IMR-90 (cell line): Measurements from ENCODE around the gene LUC7L3. TPM values are rescaled to one million over a fixed set of nuclear protein-coding genes. Genes with fewer than 3 reads are reported as not detected.

ENCODE experiments used
- ATAC-seq: fragments of 200-7000 bp; cut with Tn5 transposase; 2 replicates; pipeline ENCODE4 v1.9.1; 2020; ENCODE audit warnings: low read depth, mild to moderate bottlenecking, moderate library complexity
- BruUV-seq: library from RNA; stranded (reverse); fragments of 400-500 nt; replicated peaks from 2 replicates; lab custom pipeline; 2021; lab: Mats Ljungman, UMichigan
- CTCF ChIA-PET: fragments of 300-600 bp; formaldehyde crosslinking; extraction: SDS; loops from one replicate; lab custom pipeline; 2021; ENCODE audit warnings: antibody characterized with exemption; lab: Yijun Ruan, JAX
- POLR2A ChIA-PET: fragments of 300-600 bp; sonication (Branson Sonifier 250); formaldehyde crosslinking; loops from one replicate; lab custom pipeline; 2022; ENCODE audit warnings: antibody characterized with exemption; ENCODE audit not compliant: unreplicated experiment; lab: Charles Lee
- DNase-seq: peaks from one replicate; pipeline ENCODE4 v3.0.0; 2013
- H2AFZ ChIP-seq: replicated peaks from 2 replicates; pipeline ENCODE3; 2013; ENCODE audit warnings: low read length, mild to moderate bottlenecking; ENCODE audit not compliant: poor library complexity
- H2AK5ac ChIP-seq: 2 replicates; pipeline ENCODE4 v1.6.1; 2013; ENCODE audit warnings: low read depth, low read length, inconsistent platforms
- H2AK9ac ChIP-seq: replicated peaks from 2 replicates; pipeline ENCODE3; 2013; ENCODE audit warnings: mild to moderate bottlenecking, low read depth, low read length, moderate library complexity; ENCODE audit not compliant: poor library complexity
- H2BK120ac ChIP-seq: 2 replicates; pipeline ENCODE4 v1.6.1; 2013; ENCODE audit warnings: low read depth, low read length, inconsistent platforms
- H2BK15ac ChIP-seq: 3 replicates; pipeline ENCODE4 v1.6.1; 2013; ENCODE audit warnings: low read depth, low read length, inconsistent platforms
- H2BK20ac ChIP-seq: 2 replicates; pipeline ENCODE4 v1.6.1; 2013; ENCODE audit warnings: low read depth, mild to moderate bottlenecking, inconsistent platforms, low read length, moderate library complexity
- H2BK5ac ChIP-seq: 2 replicates; pipeline ENCODE4 v1.6.1; 2013; ENCODE audit warnings: mild to moderate bottlenecking, low read depth, low read length, inconsistent platforms; ENCODE audit not compliant: poor library complexity, severe bottlenecking
- H3K14ac ChIP-seq: replicated peaks from 2 replicates; pipeline ENCODE4 v1.6.1; 2013; ENCODE audit warnings: low read depth, low read length, inconsistent platforms
- H3K18ac ChIP-seq: 2 replicates; pipeline ENCODE4 v1.6.1; 2013; ENCODE audit warnings: low read depth, low read length, control low read depth
- H3K23ac ChIP-seq: 2 replicates; pipeline ENCODE4 v1.6.1; 2013; ENCODE audit warnings: low read depth, low read length, inconsistent platforms
- H3K27ac ChIP-seq: 2 replicates; pipeline ENCODE4 v1.5.1; 2013; ENCODE audit warnings: mild to moderate bottlenecking, control low read depth, low read length; ENCODE audit not compliant: insufficient read depth
- H3K27me3 ChIP-seq: 2 replicates; pipeline ENCODE4 v1.6.1; 2013; ENCODE audit warnings: low read length; ENCODE audit not compliant: control insufficient read depth, insufficient read depth
- H3K36me3 ChIP-seq: 2 replicates; pipeline ENCODE4 v1.6.1; 2013; ENCODE audit warnings: low read length, mixed read lengths; ENCODE audit not compliant: control insufficient read depth, insufficient read depth
- H3K4ac ChIP-seq: 2 replicates; pipeline ENCODE4 v1.6.1; 2013; ENCODE audit warnings: low read depth, low read length, inconsistent platforms
- H3K4me1 ChIP-seq: 2 replicates; pipeline ENCODE4 v1.6.1; 2013; ENCODE audit warnings: low read length, mixed read lengths; ENCODE audit not compliant: control insufficient read depth, insufficient read depth
- H3K4me2 ChIP-seq: 2 replicates; pipeline ENCODE4 v1.6.1; 2013; ENCODE audit warnings: low read depth, mild to moderate bottlenecking, control low read depth, low read length, moderate library complexity
- H3K4me3 ChIP-seq: 2 replicates; pipeline ENCODE4 v1.5.1; 2013; ENCODE audit warnings: low read depth, mild to moderate bottlenecking, control low read depth, low read length, moderate library complexity; ENCODE audit not compliant: insufficient read depth
- H3K56ac ChIP-seq: 2 replicates; pipeline ENCODE4 v1.6.1; 2013; ENCODE audit warnings: low read length, inconsistent platforms; ENCODE audit not compliant: insufficient read depth; ENCODE audit errors: extremely low read depth
- H3K79me1 ChIP-seq, 2 experiments: 2 replicates each; pipeline ENCODE4 v1.6.1; 2013; ENCODE audit warnings: low read length in 2 of 2, inconsistent platforms in 1 of 2, low read depth in 1 of 2
- H3K9ac ChIP-seq: 2 replicates; pipeline ENCODE4 v1.6.1; 2013; ENCODE audit warnings: low read depth, low read length, control low read depth
- H3K9me1 ChIP-seq: 2 replicates; pipeline ENCODE4 v1.6.1; 2013; ENCODE audit warnings: low read length, inconsistent platforms; ENCODE audit not compliant: insufficient read depth
- H3K9me3 ChIP-seq: 2 replicates; pipeline ENCODE4 v1.6.1; 2013; ENCODE audit warnings: low read length; ENCODE audit not compliant: control insufficient read depth, insufficient read depth
- H4K20me1 ChIP-seq: 2 replicates; pipeline ENCODE4 v1.6.1; 2013; ENCODE audit warnings: low read length, inconsistent platforms; ENCODE audit not compliant: insufficient read depth
- H4K5ac ChIP-seq: 2 replicates; pipeline ENCODE4 v1.6.1; 2013; ENCODE audit warnings: mild to moderate bottlenecking, low read depth, low read length, control low read depth
- H4K8ac ChIP-seq, 2 experiments: 2 replicates each; pipeline ENCODE4 v1.6.1; 2013; ENCODE audit warnings: low read depth in 2 of 2, low read length in 2 of 2, control low read depth in 1 of 2, inconsistent platforms in 1 of 2
- H4K91ac ChIP-seq: 2 replicates; pipeline ENCODE4 v1.6.1; 2013; ENCODE audit warnings: low read depth, low read length, inconsistent platforms; ENCODE audit not compliant: insufficient read depth
- BHLHE40 ChIP-seq: fragments of 150-350 bp; IDR thresholded peaks from 2 replicates; pipeline ENCODE4 v1.6.1; 2016; ENCODE audit warnings: mild to moderate bottlenecking, low read depth, low read length
- CEBPB ChIP-seq: IDR thresholded peaks from 2 replicates; pipeline ENCODE4 v1.6.1; 2012; ENCODE audit warnings: low read depth, low read length, improper control_type of control experiment
- CHD1 ChIP-seq: IDR thresholded peaks from 2 replicates; pipeline ENCODE4 v1.6.1; 2012; ENCODE audit warnings: low read depth, low read length, improper control_type of control experiment
- ELK1 ChIP-seq: fragments of 150-350 bp; IDR thresholded peaks from 2 replicates; pipeline ENCODE4 v1.6.1; 2016; ENCODE audit warnings: low read depth, mild to moderate bottlenecking, low read length, moderate library complexity, borderline replicate concordance
- MAFK ChIP-seq: IDR thresholded peaks from 2 replicates; pipeline ENCODE4 v1.6.1; 2012; ENCODE audit warnings: low read depth, low read length, improper control_type of control experiment
- MAZ ChIP-seq: IDR thresholded peaks from 2 replicates; pipeline ENCODE4 v1.6.1; 2012; ENCODE audit warnings: low read depth, mild to moderate bottlenecking, low read length, improper control_type of control experiment, moderate library complexity, borderline replicate concordance
- MXI1 ChIP-seq: IDR thresholded peaks from 2 replicates; pipeline ENCODE4 v1.6.1; 2012; ENCODE audit warnings: low read depth, mild to moderate bottlenecking, low read length, moderate library complexity, borderline replicate concordance
- NFE2L2 ChIP-seq: fragments of 150-350 bp; IDR thresholded peaks from 2 replicates; pipeline ENCODE4 v1.6.1; 2016; ENCODE audit warnings: low read depth, mild to moderate bottlenecking, low read length
- RCOR1 ChIP-seq: IDR thresholded peaks from 2 replicates; pipeline ENCODE4 v1.6.1; 2012; ENCODE audit warnings: mild to moderate bottlenecking, low read length, improper control_type of control experiment; ENCODE audit not compliant: insufficient replicate concordance
- RFX5 ChIP-seq: IDR thresholded peaks from 2 replicates; pipeline ENCODE4 v1.8.0; 2012; ENCODE audit warnings: low read depth, mild to moderate bottlenecking, low read length, moderate library complexity
- SMC3 ChIP-seq: fragments of 150-350 bp; IDR thresholded peaks from 2 replicates; pipeline ENCODE4 v1.6.1; 2016; ENCODE audit warnings: low read depth, mild to moderate bottlenecking, antibody characterized with exemption, low read length, moderate library complexity
- USF2 ChIP-seq: fragments of 150-350 bp; IDR thresholded peaks from 2 replicates; pipeline ENCODE4 v1.6.1; 2017; ENCODE audit warnings: mild to moderate bottlenecking, antibody characterized with exemption, low read length, low read depth
- WGBS, 2 experiments: methylation state at CpG; one replicate each; pipeline versions ENCODE4 v1.1.5 to v1.1.7; 2013; ENCODE audit warnings: missing lambda C conversion rate in 2 of 2; ENCODE audit not compliant: insufficient read length in 1 of 2; ENCODE audit errors: extremely low coverage in 2 of 2; 5-methylcytosine and 5-hydroxymethylcytosine counted together
- dilution Hi-C: fragments of 300-500 bp; cut with HindIII; formaldehyde crosslinking; loops from one replicate; pipeline ENCODE4 v1.14.3; 2018; ENCODE audit warnings: low sequenced_read_pairs; ENCODE audit not compliant: unreplicated experiment
- in situ Hi-C: fragments of 300-500 bp; cut with MboI; formaldehyde crosslinking; loops from 3 replicates; pipeline ENCODE4 v1.14.3; 2019; ENCODE audit warnings: low sequenced_read_pairs, inconsistent platforms, mixed read lengths
- intact Hi-C: fragments of 100-400 bp; cut with micrococcal nuclease; formaldehyde crosslinking; loops from 2 replicates; pipeline ENCODE4 v1.10.0; 2022
- polyA plus RNA-seq, 3 experiments: library from polyadenylated mRNA; depleted of rRNA; stranded (reverse); fragments of >200 nt; gene quantifications; 2 replicates each; pipeline ENCODE4 v1.2.3, GENCODE V29; 2012; ENCODE audit warnings: low replicate concordance in 1 of 3
- total RNA-seq: library from RNA; depleted of rRNA; stranded (reverse); fragments of >200 nt; gene quantifications from 2 replicates; pipeline ENCODE4 v1.2.3, GENCODE V29; 2012
- TF ChIP-seq, protein P1 (sequence below): conservative IDR thresholded peaks from 2 replicates; pipeline ENCODE4 v1.5.1; 2012; ENCODE audit warnings: mild to moderate bottlenecking, low read depth, low read length, improper control_type of control experiment

The LUC7L3 gene
- total and polyA plus RNA-seq, 2 of the 4 experiments (the other 2 are of a cell fraction), result 17.7 to 44.7 TPM

- Histone ChIP-seq H3K18ac (no peak overlapping the region), H2AK5ac (no peak overlapping the region), H3K36me3 (no peaks in the 10 kb centered on the region), H2BK120ac (no peak overlapping the region), H4K20me1 (no peaks in the 10 kb centered on the region), H2AFZ (no peak overlapping the region), H3K56ac (no peak overlapping the region), H4K5ac (no peak overlapping the region), H3K9me1 (no peaks in the 10 kb centered on the region), H2BK5ac (no peak overlapping the region), H3K9me3 (no peaks in the 10 kb centered on the region), H3K27ac (no peak overlapping the region), H4K8ac (no peak overlapping the region), H2AK9ac (no peak overlapping the region), H3K9ac (no peak overlapping the region), H3K23ac (no peak overlapping the region), H4K91ac (no peak overlapping the region), H3K4ac (no peak overlapping the region), H3K4me2 (no peak overlapping the region), H2BK20ac (no peak overlapping the region), H3K4me3 (no peak overlapping the region), H3K79me1 (no peaks in the 10 kb centered on the region), H2BK15ac (no peak overlapping the region), H3K4me1 (peaks cover 4% of the 10 kb centered on the region; the same call in 1 of the 2 replicates), H3K14ac (no peak overlapping the region), H3K27me3 (peaks cover 2% of the 10 kb centered on the region)
- in situ Hi-C loops (no loop called here), intact Hi-C loops (no loop called here), dilution Hi-C loops (no loop called here)
- DNase-seq (no peak), ATAC-seq (no peak)
- CTCF ChIA-PET, result no interaction called here
- POLR2A ChIA-PET, result no interaction called here
- BruUV-seq, result no TSS peak
- no CpG with 5 or more reads among the region's 6 CpGs for WGBS, 2 experiments
- TF ChIP-seq NFE2L2, result no peak
- TF ChIP-seq MXI1, result no peak
- TF ChIP-seq BHLHE40, result no peak
- TF ChIP-seq, protein P1, sequence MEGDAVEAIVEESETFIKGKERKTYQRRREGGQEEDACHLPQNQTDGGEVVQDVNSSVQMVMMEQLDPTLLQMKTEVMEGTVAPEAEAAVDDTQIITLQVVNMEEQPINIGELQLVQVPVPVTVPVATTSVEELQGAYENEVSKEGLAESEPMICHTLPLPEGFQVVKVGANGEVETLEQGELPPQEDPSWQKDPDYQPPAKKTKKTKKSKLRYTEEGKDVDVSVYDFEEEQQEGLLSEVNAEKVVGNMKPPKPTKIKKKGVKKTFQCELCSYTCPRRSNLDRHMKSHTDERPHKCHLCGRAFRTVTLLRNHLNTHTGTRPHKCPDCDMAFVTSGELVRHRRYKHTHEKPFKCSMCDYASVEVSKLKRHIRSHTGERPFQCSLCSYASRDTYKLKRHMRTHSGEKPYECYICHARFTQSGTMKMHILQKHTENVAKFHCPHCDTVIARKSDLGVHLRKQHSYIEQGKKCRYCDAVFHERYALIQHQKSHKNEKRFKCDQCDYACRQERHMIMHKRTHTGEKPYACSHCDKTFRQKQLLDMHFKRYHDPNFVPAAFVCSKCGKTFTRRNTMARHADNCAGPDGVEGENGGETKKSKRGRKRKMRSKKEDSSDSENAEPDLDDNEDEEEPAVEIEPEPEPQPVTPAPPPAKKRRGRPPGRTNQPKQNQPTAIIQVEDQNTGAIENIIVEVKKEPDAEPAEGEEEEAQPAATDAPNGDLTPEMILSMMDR, result no peak
- no peak for TF ChIP-seq CEBPB
- no peak for TF ChIP-seq SMC3
- TF ChIP-seq RCOR1, result no peak
- TF ChIP-seq RFX5, result no peak
- TF ChIP-seq MAFK, result no peak
- no peak for TF ChIP-seq MAZ
- no peak for TF ChIP-seq USF2
- no peak for TF ChIP-seq CHD1
- TF ChIP-seq ELK1, result no peak
Measured at GRCh38 chr17:50794361-50794760, 75.0 kb downstream of the LUC7L3 start.
